K562 (cell line): ENCODE data around the gene FOXN1. TPM values are rescaled to one million over a fixed set of nuclear protein-coding genes. Genes with fewer than 3 reads are reported as not detected.

Experiments
- ATAC-seq: fragments of 200-7000 bp; cut with Tn5 transposase; 3 replicates; pipeline ENCODE4 v1.9.1; 2020; ENCODE audit warnings: moderate library complexity
- BruUV-seq: library from RNA; stranded (reverse); fragments of 400-500 nt; replicated peaks from 2 replicates; lab custom pipeline; 2021; lab: Mats Ljungman, UMichigan
- CTCF ChIA-PET: fragments of 300-600 bp; formaldehyde crosslinking; extraction: SDS; loops from one replicate; lab custom pipeline; 2021; ENCODE audit warnings: low intra/inter-chr PET ratio; lab: Yijun Ruan, JAX
- POLR2A ChIA-PET: fragments of 300-600, 350-650 bp; sonication (Branson Sonifier 250); formaldehyde crosslinking; extraction: SDS; loops from one replicate; lab custom pipeline; 2021; ENCODE audit warnings: antibody characterized with exemption, inconsistent platforms; lab: Yijun Ruan, JAX
- DNase-seq, 4 experiments: peaks; one replicate each; pipeline versions ENCODE4 v3.0.0 to v3.0.0-alpha.2; 2011 to 2018; ENCODE audit warnings: low spot score in 3 of 4, mixed read lengths in 3 of 4; ENCODE audit errors: extremely low read depth in 1 of 4
- FAIRE-seq: peaks from 2 replicates; lab custom pipeline; 2011; peaks lifted over from hg19 to GRCh38; lab: Jason Lieb, UNC
- H2AFZ ChIP-seq: 2 replicates; pipeline ENCODE4 v1.6.0; 2011; ENCODE audit warnings: low read depth, low read length, control low read depth, inconsistent platforms
- H3K27ac ChIP-seq: fragments of 200-600 bp; 3 replicates; pipeline ENCODE4 v1.8.0; 2011; ENCODE audit warnings: low read depth, mild to moderate bottlenecking, control low read depth, inconsistent platforms, low read length, moderate library complexity, mixed read lengths; ENCODE audit errors: extremely low read depth
- H3K27me3 ChIP-seq, 2 experiments: fragments of 300-600 bp in 1 of 2; 2 replicates in 1 of 2; 3 replicates in 1 of 2; pipeline versions ENCODE4 v1.6.0 to v1.8.0; 2011; ENCODE audit warnings: inconsistent platforms in 2 of 2, low read length in 2 of 2, mild to moderate bottlenecking in 1 of 2, mixed read lengths in 1 of 2, moderate library complexity in 1 of 2; ENCODE audit not compliant: control insufficient read depth in 2 of 2, insufficient read depth in 2 of 2
- H3K36me3 ChIP-seq: fragments of 300-600 bp; 3 replicates; pipeline ENCODE4 v1.8.0; 2011; ENCODE audit warnings: mild to moderate bottlenecking, low read length, inconsistent platforms; ENCODE audit not compliant: control insufficient read depth, insufficient read depth
- H3K4me1 ChIP-seq, 2 experiments: fragments of 200-600 bp in 1 of 2; replicated peaks in 1 of 2; 2 replicates in 1 of 2; 3 replicates in 1 of 2; pipeline versions ENCODE4 v1.5.1 to v1.8.0; 2011; ENCODE audit warnings: inconsistent platforms in 2 of 2, low read length in 2 of 2, mild to moderate bottlenecking in 1 of 2, mixed read lengths in 1 of 2, moderate library complexity in 1 of 2; ENCODE audit not compliant: control insufficient read depth in 2 of 2, insufficient read depth in 2 of 2
- H3K4me2 ChIP-seq: 2 replicates; pipeline ENCODE4 v1.6.1; 2011; ENCODE audit warnings: low read length, control low read depth, inconsistent platforms, mixed read lengths; ENCODE audit not compliant: insufficient read depth
- H3K4me3 ChIP-seq: fragments of 200-600 bp; sonication (generic), shearing (Covaris generic); 2 replicates; pipeline ENCODE4 v1.5.1; 2016; ENCODE audit warnings: control low read depth, inconsistent platforms
- H3K79me2 ChIP-seq: fragments of 200-600 bp; 3 replicates; pipeline ENCODE4 v1.8.0; 2011; ENCODE audit warnings: low read length, inconsistent platforms; ENCODE audit not compliant: control insufficient read depth, insufficient read depth
- H3K9ac ChIP-seq, 2 experiments: 2 replicates each; pipeline versions ENCODE4 v1.6.0 to v1.6.1; 2011; ENCODE audit warnings: low read depth in 2 of 2, low read length in 2 of 2, control low read depth in 1 of 2, inconsistent platforms in 1 of 2, mild to moderate bottlenecking in 1 of 2, mixed read lengths in 1 of 2; ENCODE audit not compliant: insufficient read depth in 1 of 2
- H3K9me1 ChIP-seq: one replicate; pipeline ENCODE4 v1.6.0; 2011; ENCODE audit warnings: inconsistent platforms, mild to moderate bottlenecking, low read length, moderate library complexity; ENCODE audit not compliant: control insufficient read depth, insufficient read depth
- H3K9me3 ChIP-seq: replicated peaks from 2 replicates; pipeline ENCODE4 v1.5.1; 2011; ENCODE audit warnings: low read depth, low read length, inconsistent platforms; ENCODE audit not compliant: control insufficient read depth, insufficient read depth
- H4K20me1 ChIP-seq: replicated peaks from 2 replicates; pipeline ENCODE4 v1.6.1; 2011; ENCODE audit warnings: low read length, inconsistent platforms, mixed read lengths; ENCODE audit not compliant: control insufficient read depth, insufficient read depth
- ETS1 ChIP-seq: conservative IDR thresholded peaks from 2 replicates; pipeline ENCODE4 v1.6.1; 2011; ENCODE audit warnings: low read depth, mild to moderate bottlenecking, low read length; ENCODE audit not compliant: control insufficient read depth
- WGBS: fragments of 100-300 bp; shearing (Covaris generic); methylation state at CpG from one replicate; pipeline ENCODE4 v1.1.6; 2016; ENCODE audit warnings: low coverage, mixed read lengths; ENCODE audit not compliant: insufficient coverage; ENCODE audit errors: missing lambda C conversion rate; 5-methylcytosine and 5-hydroxymethylcytosine counted together
- in situ Hi-C: fragments of 300-500 bp; cut with MboI; formaldehyde crosslinking; loops from 4 replicates; pipeline ENCODE4 v1.15.0; 2018; ENCODE audit warnings: inconsistent platforms, mixed read lengths
- intact Hi-C: fragments of 100-400 bp; cut with micrococcal nuclease; formaldehyde crosslinking; loops from 2 replicates; pipeline ENCODE4 v1.14.2; 2022
- polyA plus RNA-seq, 8 experiments: library from polyadenylated mRNA; depleted of rRNA in 4 of 8; stranded (reverse) in 5 of 8; unstranded in 3 of 8; fragments of >200 nt; fragmentation: Nextera tagmentation in 2 of 8; fragmentation: Illumina TruSeq in 1 of 8; extraction: Ambion mirVana in 2 of 8; extraction: Trizol in 1 of 8; gene quantifications; 2 replicates each; pipeline versions ENCODE4 v1.2.1 to v1.2.3, GENCODE V29; 2011 to 2014; ENCODE audit warnings: inconsistent platforms in 1 of 8, missing spikeins in 1 of 8
- total RNA-seq, 7 experiments: library from RNA; depleted of rRNA in 6 of 7; stranded (reverse); fragments of >200 nt in 6 of 7; fragmentation: Illumina TruSeq in 2 of 7; extraction: Trizol in 2 of 7; gene quantifications; 2 replicates each; pipeline versions ENCODE4 v1.2.1 to v1.2.3, GENCODE V29; 2011 to 2021; ENCODE audit warnings: low replicate concordance in 1 of 7

The FOXN1 gene
- total and polyA plus RNA-seq, 9 of the 15 experiments (the other 6 are each of a cell fraction or from before 2014, with no cell fraction given) = not detected

DNA sequence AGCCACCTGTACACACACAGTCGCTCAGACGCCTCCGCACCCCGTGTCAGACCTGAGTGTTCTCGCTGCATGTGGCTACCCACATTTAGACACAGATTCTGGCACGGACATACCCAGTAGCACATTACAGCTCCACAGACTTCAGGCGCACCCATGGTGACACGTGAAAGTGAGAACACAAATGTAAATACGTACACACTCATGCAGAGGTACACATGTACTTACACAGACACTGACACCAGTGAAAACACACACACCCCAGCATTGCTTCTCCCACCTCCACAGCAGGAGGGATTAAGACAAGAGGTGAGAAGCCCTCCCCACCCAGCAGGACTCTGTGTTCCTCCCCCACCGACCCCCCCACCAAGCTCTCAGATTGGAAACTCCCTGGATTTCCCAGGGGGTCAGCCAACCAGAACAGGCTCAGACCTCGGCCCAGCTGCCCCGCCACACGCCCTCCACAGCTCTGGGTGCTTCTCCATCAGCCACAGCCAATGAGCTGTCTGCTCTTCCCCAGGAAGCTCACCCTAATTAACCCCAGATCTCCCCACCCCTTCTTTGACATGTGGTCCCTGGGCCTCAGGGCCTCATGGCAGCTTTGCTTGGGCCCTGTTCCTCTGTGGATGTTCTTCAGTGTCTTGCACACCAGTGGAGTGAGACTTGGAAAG lies 5.3 kb upstream of the FOXN1 start:
- POLR2A ChIA-PET = interaction anchor here (0.7 to 1.0 kb wide), 2 partner anchors 26 to 321 kb away, joined by 3 to 4 read pairs; no protein-coding TSS in a partner anchor
- no peak overlapping the region for H3K9ac ChIP-seq

More for the DNA sequence above, 5.3 kb upstream of the FOXN1 start:
- H3K4me3 ChIP-seq = no peak overlapping the region
- peak in 3 of 4 experiments; percentile 9 to 30 (median 28) for DNase-seq
- no peaks in the 10 kb centered on the region for H3K9me3 ChIP-seq
- no peak overlapping the region for H3K27ac ChIP-seq
- peak; percentile 62 for ATAC-seq
- no TSS peak for BruUV-seq
- TF ChIP-seq ETS1 = no peak
- in situ Hi-C loops (no loop called here), intact Hi-C loops (no loop called here)
- CTCF ChIA-PET = no interaction called here
- H3K79me2 ChIP-seq = no peaks in the 10 kb centered on the region
- peaks cover 0 to 18% of the 10 kb centered on the region in 2 experiments; a peak in 2 of 5 replicates for H3K4me1 ChIP-seq
- 14% methylated on average over 10 of the region's 13 CpGs for WGBS
- no peak overlapping the region for H3K4me2 ChIP-seq
- 0 out of 2 replicates have a peak, but pooled peaks cover 3% of the 10 kb centered on the region for H4K20me1 ChIP-seq
- no peaks in the 10 kb centered on the region for H3K36me3 ChIP-seq
- H2AFZ ChIP-seq = no peak overlapping the region
- peaks cover 13 to 22% of the 10 kb centered on the region in 2 experiments for H3K27me3 ChIP-seq
- H3K9me1 ChIP-seq = no peaks in the 10 kb centered on the region
- FAIRE-seq = no peak
